ENCODE data around the gene CRIP3. TPM values are rescaled to one million over a fixed set of nuclear protein-coding genes. Genes with fewer than 3 reads are reported as not detected.

The CRIP3 gene
- polyA plus RNA-seq, 6 donors from 2014 or later, result 2.7 to 7.8 (median 5.3) TPM

- no peak overlapping the region for H3K4me3 Mint-ChIP-seq
- H3K4me1 Mint-ChIP-seq, result peaks cover 24 to 30% (median 24%) of the 10 kb centered on the region in 3 donors
- peak overlapping the region in 4 of 6 donors; percentile 8 to 92 (median 68) for H3K27ac Mint-ChIP-seq
- no peaks in the 10 kb centered on the region for H3K9me3 Mint-ChIP-seq
- DNase-seq (no peak), ATAC-seq (ENCODE audit: low read depth in 2 of 2) (no peak)
- H3K27me3 Mint-ChIP-seq, result no peaks in the 10 kb centered on the region
- peaks cover 8 to 21% of the 10 kb centered on the region in 2 donors for H3K36me3 Mint-ChIP-seq
These were observed 22.8 kb upstream of the CRIP3 start for GRCh38 chr6:43331470-43331869.

- peaks cover 8 to 31% of the 10 kb centered on the region in 2 donors for H3K36me3 Mint-ChIP-seq
- peaks cover 11 to 28% (median 26%) of the 10 kb centered on the region in 3 donors for H3K4me1 Mint-ChIP-seq
- DNase-seq (no peak), ATAC-seq (ENCODE audit: low read depth in 2 of 2) (no peak)
- peaks cover 0 to 2% (median 0%) of the 10 kb centered on the region in 7 donors for H3K9me3 Mint-ChIP-seq
- no peak overlapping the region for H3K4me3 Mint-ChIP-seq
- H3K27ac Mint-ChIP-seq, result peak overlapping the region in 4 of 6 donors; percentile 38 to 78 (median 51)
- no peaks in the 10 kb centered on the region for H3K27me3 Mint-ChIP-seq
These were observed 19.9 kb upstream of the CRIP3 start for GRCh38 chr6:43328528-43328927.

GRCh38 chr6:43325876-43326275, 17.2 kb upstream of the CRIP3 start:
- DNase-seq (no peak), ATAC-seq (ENCODE audit: low read depth in 2 of 2) (peak in 1 of 2 donors; percentile 38)
- H3K36me3 Mint-ChIP-seq, result peaks cover 8 to 23% of the 10 kb centered on the region in 2 donors
- peak overlapping the region in 3 of 6 donors; percentile 32 to 90 (median 47) for H3K27ac Mint-ChIP-seq
- H3K27me3 Mint-ChIP-seq, result no peaks in the 10 kb centered on the region
- peaks cover 12 to 37% (median 37%) of the 10 kb centered on the region in 3 donors for H3K4me1 Mint-ChIP-seq
- peaks cover 0 to 5% (median 2%) of the 10 kb centered on the region in 7 donors for H3K9me3 Mint-ChIP-seq
- no peak overlapping the region for H3K4me3 Mint-ChIP-seq

- H3K27ac Mint-ChIP-seq, result peak overlapping the region; percentile 80 to 99 (median 96)
- H3K27me3 Mint-ChIP-seq, result no peaks in the 10 kb centered on the region
- peaks cover 16% of the 10 kb centered on the region in 2 donors for H3K36me3 Mint-ChIP-seq
- DNase-seq, result peak; percentile 55
- H3K4me3 Mint-ChIP-seq, result peak overlapping the region; percentile 7 to 65 (median 42)
- peaks cover 44 to 91% (median 84%) of the 10 kb centered on the region in 3 donors for H3K4me1 Mint-ChIP-seq
- peaks cover 0 to 5% (median 1%) of the 10 kb centered on the region in 7 donors for H3K9me3 Mint-ChIP-seq
- ATAC-seq (ENCODE audit: low read depth in 2 of 2), result peak; percentile 86 to 88
These were observed 9.4 kb upstream of the CRIP3 start for GRCh38 chr6:43318011-43318410.

GRCh38 chr6:43313813-43314212, 5.2 kb upstream of the CRIP3 start:
- no peaks in the 10 kb centered on the region for H3K27me3 Mint-ChIP-seq

GRCh38 chr6:43311666-43312065, 3.0 kb upstream of the CRIP3 start:
- Mint-ChIP-seq H3K4me3 (peak overlapping the region in 3 of 8 donors; percentile 35 to 79 (median 50)), H3K36me3 (peaks cover 7 to 12% of the 10 kb centered on the region in 2 donors), H3K4me1 (peaks cover 40 to 94% (median 80%) of the 10 kb centered on the region in 3 donors), H3K9me3 (peaks cover 0 to 6% (median 0%) of the 10 kb centered on the region in 7 donors), H3K27me3 (no peaks in the 10 kb centered on the region), H3K27ac (peak overlapping the region in 2 of 6 donors; percentile 83 to 84)
- ATAC-seq (ENCODE audit: low read depth in 2 of 2) (no peak), DNase-seq (no peak)

More at GRCh38 chr6:43313813-43314212, 5.2 kb upstream of the CRIP3 start:
- peak overlapping the region in 5 of 6 donors; percentile 23 to 64 (median 24) for H3K27ac Mint-ChIP-seq
- H3K36me3 Mint-ChIP-seq, result peaks cover 7 to 12% of the 10 kb centered on the region in 2 donors
- H3K4me3 Mint-ChIP-seq, result peak overlapping the region in 1 of 8 donors; percentile 76
- H3K9me3 Mint-ChIP-seq, result peaks cover 0 to 6% (median 0%) of the 10 kb centered on the region in 7 donors
- DNase-seq (no peak), ATAC-seq (ENCODE audit: low read depth in 2 of 2) (no peak)
- peaks cover 45 to 94% (median 82%) of the 10 kb centered on the region in 3 donors for H3K4me1 Mint-ChIP-seq

GRCh38 chr6:43310624-43311023, 2.0 kb upstream of the CRIP3 start:
- Mint-ChIP-seq H3K27ac (peak overlapping the region in 3 of 6 donors; percentile 40 to 86 (median 57)), H3K27me3 (no peaks in the 10 kb centered on the region), H3K4me3 (peak overlapping the region in 3 of 8 donors; percentile 16 to 44 (median 42)), H3K9me3 (peaks cover 0 to 6% (median 0%) of the 10 kb centered on the region in 7 donors), H3K4me1 (peaks cover 42 to 90% (median 70%) of the 10 kb centered on the region in 3 donors), H3K36me3 (peaks cover 0 to 12% of the 10 kb centered on the region in 2 donors)
- ATAC-seq (ENCODE audit: low read depth in 2 of 2), result no peak
- DNase-seq, result no peak

- H3K27ac Mint-ChIP-seq, result peak overlapping the region in 1 of 6 donors; percentile 24
- peaks cover 0 to 12% of the 10 kb centered on the region in 2 donors for H3K36me3 Mint-ChIP-seq
- H3K9me3 Mint-ChIP-seq, result peaks cover 0 to 6% (median 0%) of the 10 kb centered on the region in 7 donors
- no peaks in the 10 kb centered on the region for H3K27me3 Mint-ChIP-seq
- peaks cover 38 to 89% (median 65%) of the 10 kb centered on the region in 3 donors for H3K4me1 Mint-ChIP-seq
- ATAC-seq (ENCODE audit: low read depth in 2 of 2), result no peak
- H3K4me3 Mint-ChIP-seq, result peak overlapping the region in 2 of 8 donors; percentile 16 to 55
- DNase-seq, result no peak
These were observed 1.5 kb upstream of the CRIP3 start for GRCh38 chr6:43310134-43310533.

- Mint-ChIP-seq H3K36me3 (peaks cover 0 to 6% of the 10 kb centered on the region in 2 donors), H3K27me3 (no peaks in the 10 kb centered on the region), H3K4me3 (peak overlapping the region; percentile 82 to 95 (median 86)), H3K4me1 (peaks cover 34 to 81% (median 56%) of the 10 kb centered on the region in 3 donors), H3K9me3 (peaks cover 0 to 6% (median 0%) of the 10 kb centered on the region in 7 donors), H3K27ac (peak overlapping the region in 3 of 6 donors; percentile 61 to 89 (median 87))
- DNase-seq (no peak), ATAC-seq (ENCODE audit: low read depth in 2 of 2) (no peak)
These were observed 408 bp upstream of the CRIP3 start for GRCh38 chr6:43308990-43309477.

GRCh38 chr6:43307451-43308100, 1.1 kb downstream of the CRIP3 start:
- peak overlapping the region; percentile 63 to 95 (median 76) for H3K4me3 Mint-ChIP-seq
- peak overlapping the region in 4 of 6 donors; percentile 79 to 94 (median 81) for H3K27ac Mint-ChIP-seq
- no peaks in the 10 kb centered on the region for H3K27me3 Mint-ChIP-seq

GRCh38 chr6:43306086-43306485, 2.5 kb downstream of the CRIP3 start:
- DNase-seq, result no peak
- H3K9me3 Mint-ChIP-seq, result no peaks in the 10 kb centered on the region
- peak overlapping the region in 1 of 6 donors; percentile 15 for H3K27ac Mint-ChIP-seq

More at GRCh38 chr6:43307451-43308100, 1.1 kb downstream of the CRIP3 start:
- ATAC-seq (ENCODE audit: low read depth in 2 of 2) (no peak), DNase-seq (no peak)
- Mint-ChIP-seq H3K9me3 (no peaks in the 10 kb centered on the region), H3K36me3 (no peaks in the 10 kb centered on the region), H3K4me1 (peaks cover 21 to 68% (median 42%) of the 10 kb centered on the region in 3 donors)

GRCh38 chr6:43304882-43305281, 3.7 kb downstream of the CRIP3 start:
- H3K27ac Mint-ChIP-seq, result no peak overlapping the region
- H3K36me3 Mint-ChIP-seq, result no peaks in the 10 kb centered on the region
- H3K4me1 Mint-ChIP-seq, result peaks cover 22 to 57% (median 25%) of the 10 kb centered on the region in 3 donors
- no peak overlapping the region for H3K4me3 Mint-ChIP-seq
- H3K9me3 Mint-ChIP-seq, result no peaks in the 10 kb centered on the region
- no peak for DNase-seq
- no peak for ATAC-seq (ENCODE audit: low read depth in 2 of 2)
- peaks cover 0 to 5% (median 0%) of the 10 kb centered on the region in 3 donors for H3K27me3 Mint-ChIP-seq

More at GRCh38 chr6:43306086-43306485, 2.5 kb downstream of the CRIP3 start:
- Mint-ChIP-seq H3K4me3 (peak overlapping the region in 1 of 8 donors; percentile 22), H3K36me3 (no peaks in the 10 kb centered on the region), H3K4me1 (peaks cover 20 to 60% (median 32%) of the 10 kb centered on the region in 3 donors), H3K27me3 (no peaks in the 10 kb centered on the region)
- no peak for ATAC-seq (ENCODE audit: low read depth in 2 of 2)

- Mint-ChIP-seq H3K9me3 (no peaks in the 10 kb centered on the region), H3K36me3 (no peaks in the 10 kb centered on the region), H3K27me3 (peaks cover 0 to 7% (median 0%) of the 10 kb centered on the region in 3 donors), H3K4me3 (no peak overlapping the region), H3K27ac (peak overlapping the region in 1 of 6 donors; percentile 11), H3K4me1 (peaks cover 23 to 56% (median 28%) of the 10 kb centered on the region in 3 donors)
- DNase-seq (no peak), ATAC-seq (ENCODE audit: low read depth in 2 of 2) (no peak)
These were observed 4.3 kb downstream of the CRIP3 start for GRCh38 chr6:43304361-43304760.

Data from naive B cell (primary cell).